HG02973 (cell line): ENCODE data around the gene SNRNP70.
"Not testable (repeated sequence)": the region's sequence is repeated elsewhere in the genome, so short reads cannot be mapped to it uniquely, and the experiment has no call there.

Experiments used
- ATAC-seq: cut with Tn5 transposase; IDR thresholded peaks from one replicate; pipeline ENCODE4 v1.9.1; 2021; ENCODE audit warnings: moderate library complexity; ENCODE audit not compliant: unreplicated experiment

Gene SNRNP70, protein sequence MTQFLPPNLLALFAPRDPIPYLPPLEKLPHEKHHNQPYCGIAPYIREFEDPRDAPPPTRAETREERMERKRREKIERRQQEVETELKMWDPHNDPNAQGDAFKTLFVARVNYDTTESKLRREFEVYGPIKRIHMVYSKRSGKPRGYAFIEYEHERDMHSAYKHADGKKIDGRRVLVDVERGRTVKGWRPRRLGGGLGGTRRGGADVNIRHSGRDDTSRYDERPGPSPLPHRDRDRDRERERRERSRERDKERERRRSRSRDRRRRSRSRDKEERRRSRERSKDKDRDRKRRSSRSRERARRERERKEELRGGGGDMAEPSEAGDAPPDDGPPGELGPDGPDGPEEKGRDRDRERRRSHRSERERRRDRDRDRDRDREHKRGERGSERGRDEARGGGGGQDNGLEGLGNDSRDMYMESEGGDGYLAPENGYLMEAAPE

DNA sequence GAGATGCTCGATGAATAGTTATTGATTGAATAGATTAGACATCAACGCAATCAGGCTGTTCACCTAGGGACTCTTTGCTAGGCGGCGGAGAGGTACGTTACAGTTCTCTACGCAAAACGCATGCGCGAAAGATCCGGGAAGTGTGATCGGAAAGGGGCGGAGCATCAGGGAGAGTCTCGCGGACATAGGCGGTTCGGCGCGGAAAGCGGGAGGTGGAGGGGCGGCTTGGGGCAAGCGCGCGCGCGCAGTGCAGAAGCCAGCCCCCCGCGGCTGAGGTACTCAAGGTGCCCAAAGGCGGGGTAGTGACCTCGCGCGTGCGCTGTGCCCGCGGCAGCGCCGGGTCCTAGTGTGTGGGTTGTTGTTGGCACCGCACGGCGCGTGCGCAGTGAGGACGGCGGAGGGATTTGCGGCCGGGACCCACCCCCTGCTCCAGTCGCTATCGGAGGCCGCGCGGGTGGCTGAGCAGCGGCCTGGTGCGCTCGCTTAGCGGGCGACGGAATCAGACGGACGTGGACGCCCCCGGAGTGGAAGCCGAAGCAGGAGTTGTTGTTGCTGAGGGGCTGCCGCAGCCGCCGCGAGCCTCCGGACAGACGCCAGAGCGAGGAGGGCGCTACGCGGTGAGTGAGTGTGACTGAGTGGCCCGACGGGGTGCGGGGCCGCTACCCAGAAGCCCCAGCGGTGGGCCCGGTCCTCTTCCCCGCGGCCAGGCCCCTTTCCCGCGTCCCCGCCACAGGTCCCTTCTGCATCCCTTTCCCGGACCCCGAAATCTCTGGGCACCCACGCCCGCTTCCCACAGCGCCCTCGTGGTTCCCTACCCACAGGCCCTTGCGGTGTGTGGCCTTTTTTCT is at the start of gene SNRNP70:
TSS of gene SNRNP70 (plus strand) at position 432 of the 848 bp plus-strand sequence. CDS start 964 bp downstream, outside the sequence.
- peak; percentile 72 for ATAC-seq

DNA sequence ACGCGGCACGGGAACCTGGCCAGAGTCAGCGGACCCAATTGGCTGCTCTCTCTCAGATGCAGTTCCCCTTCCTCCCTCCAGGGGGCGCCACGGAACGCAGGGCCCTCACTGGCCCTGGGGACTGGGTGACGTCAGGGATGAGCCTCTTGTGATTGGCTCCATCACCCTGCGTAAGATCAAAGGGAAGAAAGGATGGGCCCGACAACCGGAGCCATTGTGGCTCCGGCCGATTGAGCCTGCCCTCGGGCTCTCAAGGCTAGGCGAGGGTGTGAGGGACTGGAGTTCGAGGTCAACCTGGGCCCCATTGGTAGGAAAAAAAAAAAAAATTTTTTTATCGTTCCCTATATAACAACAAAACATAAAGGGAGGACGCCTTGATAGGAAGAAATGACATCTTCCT is 48.4 kb upstream of the SNRNP70 start, which contains the start of gene CGB1:
TSS of gene CGB1 (minus strand) at position 81 of the 400 bp plus-strand sequence. CDS start 184 bp downstream, outside the sequence.
- not testable (repeated sequence) for ATAC-seq

DNA sequence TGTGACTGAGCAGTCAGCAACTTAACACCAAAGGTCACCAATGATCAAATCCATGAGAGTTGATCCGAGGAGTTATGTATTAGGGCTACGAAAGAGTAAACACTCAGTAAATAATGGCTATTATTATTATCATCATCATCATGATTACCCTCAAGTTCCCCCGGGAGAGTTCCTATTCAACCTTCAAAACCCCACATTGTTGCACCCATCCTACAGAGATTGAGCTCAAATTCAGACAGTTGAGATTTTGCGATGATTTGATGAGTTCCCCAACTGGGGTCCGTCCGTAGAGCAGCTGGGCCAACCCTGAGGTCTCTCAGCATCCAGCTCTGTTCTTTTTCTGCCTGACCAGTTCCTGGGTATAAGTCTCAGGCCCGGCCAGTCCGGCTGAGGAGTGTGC is 47.1 kb upstream of the SNRNP70 start:
- ATAC-seq = not testable (repeated sequence)

DNA sequence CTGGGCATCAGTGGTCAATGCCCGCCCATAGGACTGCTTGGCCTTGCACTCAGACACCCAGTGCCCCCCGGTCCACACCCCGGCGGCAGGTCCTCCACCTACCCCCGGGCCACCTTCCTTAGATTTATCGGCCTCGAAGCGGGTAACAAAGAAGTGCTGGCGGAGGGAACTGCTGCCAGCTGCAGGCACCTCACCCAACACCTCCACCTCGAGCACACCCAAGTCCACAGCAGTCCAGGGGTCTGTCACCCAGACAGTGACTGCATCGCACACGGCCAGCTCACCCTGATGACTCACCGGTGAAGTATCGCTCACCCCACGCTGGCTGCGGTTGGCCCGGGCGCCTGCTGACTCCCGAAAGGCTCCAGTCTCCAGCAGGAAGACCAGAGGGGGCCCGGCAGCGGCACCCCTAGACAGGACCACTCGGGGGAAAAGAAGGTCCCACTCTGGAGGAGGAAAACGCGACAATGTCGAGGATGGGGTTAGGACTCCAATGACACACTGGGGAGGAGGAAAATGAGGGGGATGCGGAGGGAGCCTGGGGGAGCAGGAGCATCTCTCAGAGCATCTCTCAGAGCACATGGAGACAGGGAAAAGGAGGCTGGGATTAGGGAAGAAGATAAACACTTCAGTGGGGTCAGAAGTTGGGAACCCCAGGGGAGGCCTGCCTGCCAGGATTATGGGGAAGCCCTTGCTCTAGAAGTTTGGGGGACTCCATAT is 46.5 kb upstream of the SNRNP70 start:
- ATAC-seq = not testable (repeated sequence)

DNA sequence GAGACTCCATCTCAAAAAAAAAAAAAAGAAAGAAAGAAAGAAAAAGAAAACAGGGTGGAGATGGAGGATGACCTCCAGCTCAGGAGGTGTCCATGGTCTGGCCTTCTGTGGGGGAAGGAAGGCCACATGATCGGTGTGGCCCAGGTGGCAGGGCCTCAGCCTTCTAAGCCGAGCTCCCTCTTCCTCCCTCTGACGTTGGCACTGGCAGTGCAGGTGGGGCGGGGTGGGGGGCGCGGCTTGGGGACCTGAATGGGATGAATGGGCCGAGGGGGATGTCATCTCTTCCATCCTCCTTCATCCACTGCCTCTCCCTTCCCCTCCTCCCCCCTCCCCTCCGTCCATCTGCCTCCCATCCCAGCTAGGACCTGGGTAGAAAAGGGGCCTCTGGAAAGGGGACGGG is 45.5 kb upstream of the SNRNP70 start:
- ATAC-seq = not testable (repeated sequence)

DNA sequence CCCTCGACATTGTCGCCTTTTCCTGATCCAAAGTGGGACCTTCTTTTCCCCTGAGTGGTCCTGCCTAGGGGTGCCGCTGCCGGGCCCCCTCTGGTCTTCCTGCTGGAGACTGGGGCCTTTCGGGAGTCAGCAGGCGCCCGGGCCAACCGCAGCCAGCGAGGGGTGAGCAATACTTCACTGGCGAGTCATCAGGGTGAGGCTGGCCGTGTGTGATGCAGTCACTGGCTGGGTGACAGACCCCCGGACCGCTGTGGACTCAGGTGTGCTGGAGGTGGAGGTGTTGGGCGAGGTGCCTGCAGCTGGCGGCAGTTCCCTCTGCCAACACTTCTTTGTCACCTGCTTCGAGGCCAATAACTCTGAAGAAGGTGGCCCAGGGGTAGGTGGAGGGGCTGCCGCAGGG is 43.1 kb upstream of the SNRNP70 start:
- ATAC-seq = no peak

DNA sequence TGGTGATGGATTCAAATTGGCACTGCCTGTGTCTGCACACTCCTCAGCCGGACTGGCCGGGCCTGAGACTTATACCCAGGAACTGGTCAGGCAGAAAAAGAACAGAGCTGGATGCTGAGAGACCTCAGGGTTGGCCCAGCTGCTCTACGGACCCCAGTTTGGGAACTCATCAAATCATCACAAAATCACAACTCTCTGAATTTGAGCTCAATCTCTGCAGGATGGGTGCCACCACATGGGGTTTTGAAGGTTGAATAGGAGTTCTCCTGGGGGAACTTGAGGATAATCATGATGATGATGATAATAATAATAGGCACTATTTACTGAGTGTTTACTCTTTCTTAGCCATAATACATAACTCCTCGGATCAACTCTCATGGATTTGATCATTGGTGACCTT is 42.6 kb upstream of the SNRNP70 start:
- not testable (repeated sequence) for ATAC-seq

DNA sequence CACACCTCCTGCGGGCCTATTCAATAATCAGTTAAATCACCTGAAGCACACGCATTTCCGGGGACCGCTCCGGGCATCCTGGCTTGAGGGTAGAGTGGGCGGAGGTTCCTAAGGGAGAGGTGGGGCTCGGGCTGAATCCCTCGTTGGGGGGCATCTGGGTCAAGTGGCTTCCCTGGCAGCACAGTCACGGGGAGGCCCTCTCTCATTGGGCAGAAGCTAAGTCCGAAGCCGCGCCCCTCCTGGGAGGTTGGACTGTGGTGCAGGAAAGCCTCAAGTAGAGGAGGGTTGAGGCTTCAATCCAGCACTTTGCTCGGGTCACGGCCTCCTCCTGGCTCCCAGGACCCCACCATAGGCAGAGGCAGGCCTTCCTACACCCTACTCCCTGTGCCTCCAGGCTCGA is 41.7 kb upstream of the SNRNP70 start, which contains the start of gene CGB5:
TSS of gene CGB5 (plus strand) at position 301 of the 400 bp plus-strand sequence. CDS start 362 bp downstream, outside the sequence.
- ATAC-seq = not testable (repeated sequence)

DNA sequence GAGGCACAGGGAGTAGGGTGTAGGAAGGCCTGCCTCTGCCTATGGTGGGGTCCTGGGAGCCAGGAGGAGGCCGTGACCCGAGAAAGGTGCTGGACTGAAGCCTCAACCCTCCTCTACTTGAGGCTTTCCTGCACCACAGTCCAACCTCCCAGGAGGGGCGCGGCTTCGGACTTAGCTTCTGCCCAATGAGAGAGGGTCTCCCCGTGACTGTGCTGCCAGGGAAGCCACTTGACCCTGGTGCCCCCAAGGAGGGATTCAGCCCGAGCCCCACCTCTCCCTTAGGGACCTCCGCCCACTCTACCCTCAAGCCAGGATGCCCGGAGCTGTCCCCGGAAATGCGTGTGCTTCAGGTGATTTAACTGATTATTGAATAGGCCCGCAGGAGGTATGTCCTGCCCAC is 36.2 kb upstream of the SNRNP70 start, which contains the start of gene CGB8:
TSS of gene CGB8 (minus strand) at position 101 of the 400 bp plus-strand sequence. CDS start 372 bp downstream, outside the sequence.
- not testable (repeated sequence) for ATAC-seq

DNA sequence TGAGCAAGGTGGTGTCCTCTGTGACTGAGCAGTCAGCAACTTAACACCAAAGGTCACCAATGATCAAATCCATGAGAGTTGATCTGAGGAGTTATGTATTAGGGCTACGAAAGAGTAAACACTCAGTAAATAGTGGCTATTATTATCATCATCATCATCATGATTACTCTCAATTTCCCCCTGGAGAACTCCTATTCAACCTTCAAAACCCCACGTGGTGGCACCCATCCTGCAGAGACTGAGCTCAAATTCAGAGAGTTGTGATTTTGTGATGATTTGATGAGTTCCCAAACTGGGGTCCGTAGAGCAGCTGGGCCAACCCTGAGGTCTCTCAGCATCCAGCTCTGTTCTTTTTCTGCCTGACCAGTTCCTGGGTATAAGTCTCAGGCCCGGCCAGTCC is 35.4 kb upstream of the SNRNP70 start:
- not testable (repeated sequence) for ATAC-seq

DNA sequence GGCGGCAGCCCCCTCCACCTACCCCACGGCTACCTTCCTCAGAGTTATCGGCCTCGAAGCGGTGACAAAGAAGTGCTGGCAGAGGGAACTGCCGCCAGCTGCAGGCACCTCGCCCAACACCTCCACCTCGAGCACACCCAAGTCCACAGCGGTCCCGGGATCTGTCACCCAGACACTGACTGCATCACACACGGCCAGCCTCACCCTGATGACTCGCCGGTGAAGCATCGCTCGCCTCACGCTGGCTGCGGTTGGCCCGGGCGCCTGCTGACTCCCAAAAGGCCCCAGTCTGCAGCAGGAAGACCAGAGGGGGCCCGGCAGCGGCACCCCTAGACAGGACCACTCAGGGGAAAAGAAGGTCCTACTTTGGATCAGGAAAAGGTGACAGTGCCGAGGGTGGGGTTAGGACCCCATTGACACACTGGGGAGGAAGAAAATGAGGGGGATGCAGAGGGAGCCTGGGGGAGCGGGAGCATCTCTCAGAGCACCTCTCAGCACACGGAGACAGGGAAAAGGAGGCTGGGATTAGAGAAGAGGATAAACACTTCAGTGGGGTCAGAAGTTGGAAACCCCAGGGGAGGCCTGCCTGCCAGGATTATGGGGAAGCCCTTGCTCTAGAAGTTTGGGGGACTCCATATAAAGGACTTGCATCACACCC is 34.7 kb upstream of the SNRNP70 start:
- not testable (repeated sequence) for ATAC-seq

DNA sequence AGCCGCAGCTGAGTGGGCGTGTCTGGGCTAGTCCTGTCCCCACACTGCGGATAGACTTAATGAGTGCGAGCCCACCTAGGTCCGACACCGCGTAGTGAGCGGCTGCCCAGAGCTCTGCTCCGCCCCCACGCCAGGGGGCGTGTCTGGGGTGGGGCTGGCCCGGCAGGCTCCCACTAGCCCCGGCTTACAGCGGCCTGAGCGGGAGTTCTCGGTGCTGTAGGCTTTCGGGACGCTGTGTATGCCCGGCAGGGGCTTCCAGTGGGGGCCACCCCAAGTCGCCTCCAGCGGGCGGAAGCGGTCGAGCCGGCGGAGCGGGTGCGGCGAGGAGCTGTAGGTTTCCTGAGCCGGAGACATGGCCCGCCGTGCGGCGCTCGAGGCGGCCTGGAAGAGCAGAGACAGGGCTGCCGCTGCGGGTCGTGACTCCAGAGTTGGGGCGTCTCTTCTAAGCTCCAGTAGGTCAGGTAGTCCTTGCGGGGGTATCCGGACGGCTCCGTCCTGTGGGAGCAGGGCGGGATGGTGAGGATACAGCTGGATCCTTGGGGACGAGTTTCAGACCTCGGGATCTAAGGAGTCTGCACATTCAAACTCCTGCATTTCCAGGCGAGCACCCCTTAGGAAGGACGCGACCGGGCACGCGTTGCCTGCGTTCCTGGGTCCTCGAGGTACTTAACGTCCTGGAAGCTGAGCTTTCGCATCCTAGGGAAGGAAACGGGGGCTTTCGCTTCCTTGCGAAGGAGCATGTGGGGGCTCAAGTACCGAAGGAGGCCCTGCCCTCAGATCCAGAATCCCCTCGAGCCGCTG is 28.9 kb upstream of the SNRNP70 start:
- no peak for ATAC-seq

DNA sequence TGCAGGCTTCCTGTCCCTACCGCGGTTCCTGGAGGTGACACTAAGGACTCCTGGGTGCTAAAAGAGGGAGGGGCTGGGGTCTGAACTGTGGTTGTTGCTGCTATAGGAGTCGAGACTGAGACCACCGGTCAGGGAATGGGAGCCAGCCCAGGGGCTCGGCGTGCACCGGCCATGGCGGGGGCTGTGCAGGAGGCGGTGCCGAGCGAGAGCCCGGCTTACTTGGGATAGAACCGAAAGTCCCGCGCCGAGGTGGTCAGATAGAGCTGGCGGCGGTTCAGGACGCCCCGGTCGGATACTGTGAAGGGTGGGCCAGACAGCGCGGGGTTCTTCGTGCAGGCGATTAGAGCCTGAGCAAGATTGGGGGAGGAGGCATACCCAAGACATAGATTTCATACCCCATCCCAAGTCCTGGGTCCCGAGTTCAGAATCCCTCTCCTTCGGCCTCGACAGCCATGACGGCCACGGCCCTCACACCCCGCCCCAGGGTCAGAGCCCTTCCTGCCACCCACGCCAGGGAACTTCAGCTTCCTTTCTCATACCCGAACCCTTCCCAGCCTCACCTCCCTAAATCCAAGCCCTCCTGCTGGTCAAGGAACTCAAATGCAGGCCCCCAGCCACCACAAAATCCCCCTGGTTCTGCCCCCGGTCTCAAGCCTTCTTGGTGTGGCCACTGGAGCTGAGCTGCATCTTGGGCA is 28.2 kb upstream of the SNRNP70 start:
- not testable (repeated sequence) for ATAC-seq

DNA sequence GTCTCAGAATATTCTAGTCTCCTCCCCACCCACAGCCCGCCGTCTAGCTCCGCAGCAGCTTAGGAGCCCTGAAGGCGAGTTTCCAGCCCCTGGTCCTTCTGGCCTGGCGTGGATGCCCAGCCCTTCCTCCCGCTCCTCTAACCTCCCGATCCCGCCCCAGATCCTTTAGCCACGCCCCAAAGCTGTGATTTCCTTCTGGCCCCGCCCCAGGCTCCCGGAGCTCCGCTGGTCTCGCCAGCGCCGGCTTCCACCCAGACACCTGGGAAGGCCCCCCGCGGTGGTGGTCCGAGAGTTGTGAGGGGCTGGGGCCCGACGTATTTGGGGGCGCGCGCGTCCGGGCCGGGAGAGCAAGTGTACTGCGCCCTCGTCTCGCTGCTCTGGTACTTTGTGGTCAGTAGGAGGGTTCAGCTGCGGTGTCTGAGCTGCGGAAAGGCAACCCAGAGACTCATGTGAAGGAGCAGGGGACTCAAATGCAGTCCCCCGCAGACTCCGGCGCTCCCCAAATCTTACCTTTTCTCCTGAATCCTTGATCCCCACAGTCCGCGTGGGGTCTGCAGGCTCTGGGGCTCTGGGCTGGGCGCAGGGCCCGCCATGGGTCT is 27.5 kb upstream of the SNRNP70 start, which contains the start of gene CGB7:
TSS of gene CGB7 (minus strand) at position 114 of the 599 bp plus-strand sequence. CDS start 2,374 bp downstream, outside the sequence.
- no peak for ATAC-seq

DNA sequence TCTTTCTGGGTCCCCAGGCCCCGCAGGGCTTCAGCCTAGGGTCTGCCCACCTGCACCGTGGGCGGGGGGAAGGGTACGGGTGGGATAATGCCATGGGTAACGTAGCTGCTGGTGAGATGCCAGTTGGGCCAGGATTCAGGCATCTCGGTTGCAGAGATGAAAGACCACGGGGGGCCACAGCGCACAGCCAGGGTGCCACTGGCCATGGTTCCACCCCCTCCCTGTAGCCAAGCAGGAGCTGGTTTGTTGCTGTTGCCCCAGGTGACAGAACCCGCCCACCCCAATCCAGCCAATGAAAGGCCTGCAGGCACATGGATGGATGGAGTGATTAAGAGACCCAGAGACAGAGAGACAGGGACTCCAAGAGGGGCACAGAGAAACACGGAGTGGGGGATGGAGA is 26.7 kb upstream of the SNRNP70 start:
- ATAC-seq = no peak

DNA sequence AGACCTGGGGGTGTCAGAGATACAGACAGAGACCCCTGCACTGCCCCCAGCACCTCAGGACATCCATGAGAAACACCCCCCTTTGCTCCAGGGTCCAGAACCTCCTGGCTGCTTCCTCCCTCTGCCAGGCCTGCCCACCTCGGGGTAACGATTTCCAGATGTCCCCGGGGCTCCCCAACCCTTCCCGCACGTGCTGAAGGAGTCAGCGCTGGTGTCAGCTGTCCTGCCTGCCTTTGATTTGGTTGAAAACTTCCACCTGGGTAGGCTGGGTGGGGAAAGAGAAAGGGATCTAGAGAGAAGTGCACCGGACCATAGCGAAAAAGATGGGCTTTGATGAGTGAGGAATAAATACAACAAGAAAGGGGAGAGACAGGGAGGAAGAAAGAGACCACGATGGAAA is 26.2 kb upstream of the SNRNP70 start:
- ATAC-seq = no peak

DNA sequence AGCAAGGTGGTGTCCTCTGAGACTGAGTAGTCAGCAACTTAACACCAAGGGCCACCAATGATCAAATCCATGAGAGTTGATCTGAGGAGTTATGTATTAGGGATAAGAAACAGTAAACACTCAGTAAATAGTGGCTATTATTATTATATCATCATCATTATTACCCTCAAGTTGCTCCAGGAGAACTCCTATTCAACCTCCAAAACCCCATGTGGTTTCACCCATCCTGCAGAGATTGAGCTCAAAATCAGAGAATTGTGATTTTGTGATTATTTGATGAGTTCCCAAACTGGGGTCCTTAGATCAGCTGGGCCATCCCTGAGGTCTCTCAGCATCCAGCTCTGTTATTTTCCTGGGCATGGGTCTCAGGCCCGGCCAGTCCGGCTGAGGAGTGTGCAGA is 24.3 kb upstream of the SNRNP70 start:
- no peak for ATAC-seq

DNA sequence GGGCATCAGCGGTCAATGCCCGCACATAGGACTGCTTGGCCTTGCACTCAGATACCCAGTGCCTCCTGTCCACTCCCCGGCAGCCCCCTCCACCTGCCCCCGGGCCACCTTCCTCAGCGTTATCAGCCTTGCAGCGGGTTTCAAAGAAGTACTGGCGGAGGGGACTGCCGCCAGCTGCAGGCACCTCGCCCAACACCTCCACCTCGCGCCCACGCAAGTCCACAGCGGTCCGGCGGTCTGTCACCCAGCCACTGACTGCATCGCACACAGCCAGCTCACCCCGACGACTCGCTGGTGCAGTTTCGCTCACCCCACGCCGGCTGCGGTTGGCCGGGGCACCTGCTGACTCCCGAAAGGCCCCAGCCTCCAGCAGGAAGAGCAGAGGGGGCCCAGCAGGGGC is 23.8 kb upstream of the SNRNP70 start:
- ATAC-seq = no peak
